Right renal pelvis (tissue), 4 donors: ENCODE data around the gene TANK. TPM values are rescaled to one million over a fixed set of nuclear protein-coding genes. Genes with fewer than 3 reads are reported as not detected.
A peak's percentile ranks its signal among the peaks of the same experiment; 100 is the strongest.
"Not testable (repeated sequence)": the region's sequence is repeated elsewhere in the genome, so short reads cannot be mapped to it uniquely, and the experiment has no call there.

ENCODE experiments used
- DNase-seq, 4 donors: peaks; one replicate each; pipeline ENCODE4 v3.0.0-alpha.2; 2013; ENCODE audit warnings: low read depth in 4 of 4, low spot score in 3 of 4, missing footprints in 1 of 4
- polyA plus RNA-seq, 4 donors: library from polyadenylated mRNA; unstranded; fragments of 120-200 nt; gene quantifications; one replicate each; pipeline ENCODE4 v1.2.1, GENCODE V29; 2013; ENCODE audit not compliant: insufficient read length in 4 of 4

Gene TANK
- polyA plus RNA-seq, 4 donors = 40.2 to 58.9 (median 52.3) TPM

DNA sequence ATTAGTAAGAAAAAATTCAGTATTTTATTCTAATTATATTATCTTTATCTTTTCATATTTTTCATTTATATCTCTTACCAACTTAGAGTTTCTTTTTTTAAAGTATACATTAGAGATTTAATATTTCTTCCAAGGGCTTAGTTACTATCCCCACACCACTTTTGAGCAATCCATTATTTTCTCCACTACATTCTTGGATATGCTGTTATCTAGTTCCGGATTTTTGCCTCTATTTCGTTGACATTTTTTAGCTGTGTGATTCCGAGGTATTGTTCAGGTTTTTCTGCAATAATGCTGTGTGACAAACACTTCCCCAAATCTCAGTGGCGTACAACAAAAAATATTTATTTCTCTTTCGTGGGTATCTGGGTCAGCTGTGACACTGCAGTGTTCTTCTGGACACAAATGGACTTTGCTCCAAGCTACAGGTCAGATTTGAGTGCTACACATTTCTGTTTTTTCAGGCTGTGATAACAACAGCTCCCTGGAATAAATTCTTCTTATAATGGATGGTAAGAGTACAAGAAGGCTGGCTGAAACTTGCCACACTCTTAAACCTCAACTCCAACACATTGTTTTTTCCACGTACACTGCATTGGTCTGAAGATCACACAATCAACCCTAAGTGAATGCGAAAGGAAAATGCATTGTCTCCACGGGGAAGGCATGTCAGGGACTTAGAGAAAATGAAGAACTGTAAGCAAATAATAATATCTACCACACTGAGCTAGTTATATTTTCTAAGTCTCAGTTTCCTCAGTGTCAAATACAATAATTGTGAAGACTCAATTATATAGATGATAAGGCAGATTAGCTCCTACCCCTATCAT is 97.1 kb downstream of the TANK start:
- DNase-seq = no peak

GRCh38 chr2:161265874-161266273 is 105.6 kb downstream of the TANK start:
- DNase-seq = no peak

DNA sequence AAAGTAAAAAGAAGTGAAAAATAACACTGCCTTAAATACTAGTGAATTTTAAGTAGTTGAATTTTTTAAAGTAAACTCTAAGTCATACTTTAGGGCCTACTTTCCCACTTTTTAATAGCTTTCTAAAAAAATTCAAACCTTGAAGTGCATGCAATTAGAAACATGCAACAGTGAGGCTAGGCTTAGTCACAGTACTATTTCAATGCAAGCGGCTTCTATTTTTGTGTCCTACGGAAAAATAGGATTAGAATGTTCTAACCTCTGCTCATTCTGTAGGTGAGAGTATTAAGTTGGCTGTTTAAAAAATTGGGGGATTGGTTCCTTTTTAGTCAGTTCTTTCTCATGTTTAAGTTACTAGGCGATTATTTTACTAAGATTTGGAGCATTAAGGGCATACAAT is 108.9 kb downstream of the TANK start:
- no peak for DNase-seq

- DNase-seq = peak in 1 of 4 donors; percentile 3
Observed at GRCh38 chr2:161273038-161273760, 113.0 kb downstream of the TANK start.

GRCh38 chr2:161278564-161279229 is 118.5 kb downstream of the TANK start:
- DNase-seq = not testable (repeated sequence)

DNA sequence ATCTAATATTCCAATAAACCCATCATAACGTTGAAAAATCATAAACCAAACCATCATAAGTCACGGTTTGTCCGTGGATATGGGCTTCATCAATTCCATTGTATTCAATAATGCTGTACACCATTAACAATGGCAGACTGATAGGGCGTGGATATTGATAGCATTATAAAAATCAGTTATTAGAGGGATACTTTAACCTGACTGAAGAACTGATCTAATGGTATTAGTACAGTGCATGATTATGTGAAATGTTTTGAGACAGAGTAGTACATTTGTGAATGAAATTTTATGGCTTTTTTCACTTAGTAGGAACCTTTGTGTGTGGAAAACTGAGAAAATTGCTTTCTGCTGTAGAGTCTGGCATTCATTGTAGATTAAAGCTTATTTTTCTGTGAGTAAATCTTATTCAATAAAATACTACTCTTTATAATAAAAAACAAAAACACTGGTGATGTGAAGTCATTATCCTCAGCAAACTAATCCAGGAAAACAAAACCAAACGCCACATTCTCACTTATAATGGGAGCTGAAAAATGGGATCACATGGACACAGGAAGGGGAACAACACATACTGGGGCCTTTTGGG is 119.1 kb downstream of the TANK start:
- not testable (repeated sequence) for DNase-seq

DNA sequence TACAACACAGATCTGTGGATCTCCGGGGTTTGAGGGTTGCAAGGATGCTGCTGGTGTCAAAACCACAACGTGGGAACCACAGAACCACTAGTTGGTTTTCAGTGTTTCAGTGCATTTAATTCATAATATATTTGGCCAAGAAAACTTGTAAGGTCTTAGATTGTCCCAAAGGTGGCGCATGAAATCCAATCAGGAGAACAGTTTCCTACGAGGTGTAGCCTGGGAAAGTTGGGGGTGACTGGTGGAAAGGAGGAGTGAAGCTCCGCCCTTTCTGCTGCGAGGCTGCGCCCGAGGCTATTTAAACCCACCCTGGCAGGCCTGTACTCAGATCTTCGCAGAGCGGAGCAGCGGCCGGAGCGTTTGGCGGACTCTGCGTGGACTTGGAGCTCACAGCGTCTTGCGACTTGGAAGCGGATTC is 120.7 kb downstream of the TANK start:
- DNase-seq = not testable (repeated sequence)

GRCh38 chr2:161281615-161282310 is 121.5 kb downstream of the TANK start:
- DNase-seq = not testable (repeated sequence)

GRCh38 chr2:161282311-161282644 is 122.0 kb downstream of the TANK start:
- not testable (repeated sequence) for DNase-seq

- no peak for DNase-seq
Observed at GRCh38 chr2:161283926-161284325, 123.7 kb downstream of the TANK start.

Other genes starting within 250 kb of the TANK start
- gene PSMD14, start 148.0 kb downstream of the TANK start, polyA plus RNA-seq = 10 to 100 TPM; 51.2 to 60.3 (median 58.9) TPM